H9 (cell line): ENCODE results near the gene SYTL5. TPM values are rescaled to one million over a fixed set of nuclear protein-coding genes. Genes with fewer than 3 reads are reported as not detected.

Experiments
- DNase-seq: peaks from one replicate; pipeline ENCODE4 v3.0.0-alpha.2; 2017
- H2AFZ ChIP-seq: one replicate; pipeline ENCODE4 v1.6.1; 2013; ENCODE audit warnings: mild to moderate bottlenecking, low read length, control low read depth, moderate library complexity
- H2AK5ac ChIP-seq: 2 replicates; pipeline ENCODE4 v1.6.1; 2013; ENCODE audit warnings: low read length, control low read depth, mixed read lengths; ENCODE audit not compliant: insufficient read length
- H2BK120ac ChIP-seq: one replicate; pipeline ENCODE4 v1.6.1; 2013; ENCODE audit warnings: low read depth, mild to moderate bottlenecking, low read length, control low read depth, inconsistent platforms; ENCODE audit not compliant: poor library complexity, severe bottlenecking
- H2BK12ac ChIP-seq: 2 replicates; pipeline ENCODE4 v1.6.1; 2013; ENCODE audit warnings: low read length, control low read depth, mixed read lengths, low read depth; ENCODE audit not compliant: insufficient read length
- H2BK15ac ChIP-seq: 2 replicates; pipeline ENCODE4 v1.6.1; 2013; ENCODE audit warnings: low read depth, low read length, control low read depth
- H2BK20ac ChIP-seq: one replicate; pipeline ENCODE4 v1.6.1; 2013; ENCODE audit warnings: low read depth, mild to moderate bottlenecking, low read length, control low read depth, inconsistent platforms; ENCODE audit not compliant: poor library complexity, severe bottlenecking
- H2BK5ac ChIP-seq: 2 replicates; pipeline ENCODE4 v1.6.1; 2013; ENCODE audit warnings: low read length, control low read depth, mixed read lengths; ENCODE audit not compliant: insufficient read length
- H3K14ac ChIP-seq: 2 replicates; pipeline ENCODE4 v1.6.1; 2013; ENCODE audit warnings: low read length, control low read depth; ENCODE audit not compliant: insufficient read depth
- H3K18ac ChIP-seq: 2 replicates; pipeline ENCODE4 v1.6.1; 2013; ENCODE audit warnings: low read depth, mild to moderate bottlenecking, mixed read lengths, low read length, control low read depth; ENCODE audit not compliant: insufficient read length
- H3K23ac ChIP-seq: 2 replicates; pipeline ENCODE4 v1.6.1; 2013; ENCODE audit warnings: low read length, control low read depth, mixed read lengths, low read depth; ENCODE audit not compliant: insufficient read length
- H3K23me2 ChIP-seq: 2 replicates; pipeline ENCODE4 v1.6.1; 2013; ENCODE audit warnings: low read depth, mild to moderate bottlenecking, mixed read lengths, low read length, control low read depth; ENCODE audit not compliant: insufficient read length, poor library complexity, severe bottlenecking
- H3K27ac ChIP-seq: 2 replicates; pipeline ENCODE4 v1.5.1; 2013; ENCODE audit warnings: low read length, control low read depth, mixed read lengths, low read depth; ENCODE audit not compliant: insufficient read length
- H3K27me3 ChIP-seq: 2 replicates; pipeline ENCODE4 v1.6.1; 2013; ENCODE audit warnings: low read length, control low read depth, inconsistent platforms; ENCODE audit not compliant: insufficient read depth
- H3K4ac ChIP-seq: 2 replicates; pipeline ENCODE4 v1.6.1; 2013; ENCODE audit warnings: low read depth, mild to moderate bottlenecking, control low read depth, inconsistent platforms, low read length, moderate library complexity
- H3K4me1 ChIP-seq: 2 replicates; pipeline ENCODE4 v1.6.1; 2013; ENCODE audit warnings: low read length, control low read depth, inconsistent platforms; ENCODE audit not compliant: insufficient read depth
- H3K4me2 ChIP-seq: 2 replicates; pipeline ENCODE4 v1.6.1; 2013; ENCODE audit warnings: low read length, control low read depth, mixed read lengths; ENCODE audit not compliant: insufficient read length, insufficient read depth
- H3K56ac ChIP-seq: 2 replicates; pipeline ENCODE4 v1.6.1; 2013; ENCODE audit warnings: low read depth, mild to moderate bottlenecking, mixed read lengths, low read length, control low read depth; ENCODE audit not compliant: insufficient read length
- H3K79me1 ChIP-seq: 2 replicates; pipeline ENCODE4 v1.6.1; 2013; ENCODE audit warnings: low read depth, mild to moderate bottlenecking, moderate library complexity, low read length, control low read depth, inconsistent platforms; ENCODE audit not compliant: insufficient read depth, poor library complexity, severe bottlenecking
- H3K79me2 ChIP-seq: 2 replicates; pipeline ENCODE4 v1.6.1; 2013; ENCODE audit warnings: low read length, control low read depth, inconsistent platforms; ENCODE audit not compliant: insufficient read depth
- H3K9ac ChIP-seq: 2 replicates; pipeline ENCODE4 v1.6.1; 2013; ENCODE audit warnings: low read length, control low read depth, mixed read lengths; ENCODE audit not compliant: insufficient read length; ENCODE audit errors: extremely low read depth
- H3K9me3 ChIP-seq: one replicate; pipeline ENCODE4 v1.6.1; 2013; ENCODE audit warnings: low read depth, low read length, inconsistent platforms; ENCODE audit not compliant: control insufficient read depth
- H3T11ph ChIP-seq: one replicate; pipeline ENCODE4 v1.6.1; 2013; ENCODE audit warnings: mild to moderate bottlenecking, low read length, control low read depth, inconsistent platforms
- H4K20me1 ChIP-seq: one replicate; pipeline ENCODE4 v1.6.1; 2013; ENCODE audit not compliant: control insufficient read depth, insufficient read length, insufficient read depth
- H4K5ac ChIP-seq: 2 replicates; pipeline ENCODE4 v1.6.1; 2013; ENCODE audit warnings: low read depth, mild to moderate bottlenecking, mixed read lengths, low read length, control low read depth; ENCODE audit not compliant: insufficient read length
- H4K8ac ChIP-seq: replicated peaks from 2 replicates; pipeline ENCODE4 v1.6.1; 2013; ENCODE audit warnings: low read length, control low read depth, mixed read lengths, low read depth; ENCODE audit not compliant: insufficient read length
- H4K91ac ChIP-seq: 2 replicates; pipeline ENCODE4 v1.6.1; 2013; ENCODE audit warnings: low read depth, mild to moderate bottlenecking, moderate library complexity, mixed read lengths, low read length, control low read depth; ENCODE audit not compliant: insufficient read length
- H3K27ac Mint-ChIP-seq, 3 experiments: 2 replicates in 2 of 3; 3 replicates in 1 of 3; pipeline ENCODE4 v1.8.0; 2020 to 2021; ENCODE audit warnings: mixed read lengths in 3 of 3, mild to moderate bottlenecking in 1 of 3, moderate library complexity in 1 of 3
- H3K27me3 Mint-ChIP-seq: 2 replicates; pipeline ENCODE4 v1.8.0; 2021; ENCODE audit warnings: low read depth, mild to moderate bottlenecking, moderate library complexity, mixed read lengths
- H3K36me3 Mint-ChIP-seq, 3 experiments: 2 replicates in 2 of 3; 3 replicates in 1 of 3; pipeline ENCODE4 v1.8.0; 2020 to 2021; ENCODE audit warnings: low read depth in 3 of 3, mixed read lengths in 3 of 3; ENCODE audit not compliant: insufficient read depth in 1 of 3
- H3K4me1 Mint-ChIP-seq, 2 experiments: 2 replicates each; pipeline ENCODE4 v1.8.0; 2020; ENCODE audit warnings: mixed read lengths in 2 of 2
- H3K4me3 Mint-ChIP-seq, 2 experiments: 2 replicates in 1 of 2; 3 replicates in 1 of 2; pipeline ENCODE4 v1.8.0; 2020 to 2021; ENCODE audit warnings: mild to moderate bottlenecking in 2 of 2, mixed read lengths in 2 of 2, moderate library complexity in 1 of 2
- H3K9me3 Mint-ChIP-seq, 2 experiments: 2 replicates in 1 of 2; 3 replicates in 1 of 2; pipeline ENCODE4 v1.8.0; 2020; ENCODE audit warnings: mild to moderate bottlenecking in 2 of 2, mixed read lengths in 2 of 2, moderate library complexity in 1 of 2
- WGBS: extraction: QIAGEN DNeasy Blood & Tissue Kit; methylation state at CpG from one replicate; pipeline ENCODE4 v1.1.7; 2013; ENCODE audit warnings: missing lambda C conversion rate, low lambda C conversion rate, mixed read lengths; ENCODE audit not compliant: insufficient read length; ENCODE audit errors: extremely low coverage; 5-methylcytosine and 5-hydroxymethylcytosine counted together
- total RNA-seq: library from RNA; stranded (reverse); gene quantifications from 2 replicates; pipeline ENCODE4 v1.2.1, GENCODE V29; 2021
- TF ChIP-seq, protein P1 (sequence below): fragments of 200-600 bp; sonication (generic); conservative IDR thresholded peaks from 3 replicates; pipeline ENCODE4 v1.8.0; 2021; ENCODE audit warnings: antibody characterized with exemption, mild to moderate bottlenecking

Gene SYTL5
- total RNA-seq, 1 experiment from 2014 or later = 0.15 TPM

DNA sequence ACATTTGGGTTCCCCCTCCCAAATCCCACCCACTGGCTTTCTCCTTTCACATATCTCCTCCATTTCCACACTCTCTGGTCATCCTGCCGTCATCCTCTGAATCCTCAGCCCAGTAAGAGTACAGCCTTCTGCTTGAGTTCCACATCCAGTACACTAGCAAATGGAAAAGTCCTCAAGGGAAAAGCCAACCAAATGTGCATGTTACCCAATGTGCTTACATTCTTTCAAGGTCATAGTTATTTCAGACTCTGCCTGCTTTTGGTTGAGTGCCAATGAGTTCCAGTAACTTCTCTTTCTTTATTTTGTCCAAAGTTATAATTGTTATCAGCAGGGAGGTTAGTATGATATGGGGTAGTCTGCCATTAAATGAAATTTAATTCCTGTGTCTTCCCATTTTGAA, 136.3 kb downstream of the SYTL5 start:
- Mint-ChIP-seq H3K27me3 (no peaks in the 10 kb centered on the region), H3K4me3 (no peak overlapping the region), H3K36me3 (peaks cover 0 to 3% (median 0%) of the 10 kb centered on the region in 3 experiments; a peak in 3 of 7 replicates), H3K4me1 (peaks cover 5 to 9% of the 10 kb centered on the region in 2 experiments; a peak in 3 of 4 replicates), H3K9me3 (peaks cover 48 to 56% of the 10 kb centered on the region in 2 experiments), H3K27ac (no peak overlapping the region)
- WGBS = no CpG with 5 or more reads among the region's 1 CpG
- no peak overlapping the region for H4K91ac ChIP-seq
- no peak overlapping the region for H3K27ac ChIP-seq
- no peaks in the 10 kb centered on the region for H4K20me1 ChIP-seq
- H2BK20ac ChIP-seq = no peak overlapping the region
- H3K27me3 ChIP-seq = no peaks in the 10 kb centered on the region
- TF ChIP-seq, protein P1, sequence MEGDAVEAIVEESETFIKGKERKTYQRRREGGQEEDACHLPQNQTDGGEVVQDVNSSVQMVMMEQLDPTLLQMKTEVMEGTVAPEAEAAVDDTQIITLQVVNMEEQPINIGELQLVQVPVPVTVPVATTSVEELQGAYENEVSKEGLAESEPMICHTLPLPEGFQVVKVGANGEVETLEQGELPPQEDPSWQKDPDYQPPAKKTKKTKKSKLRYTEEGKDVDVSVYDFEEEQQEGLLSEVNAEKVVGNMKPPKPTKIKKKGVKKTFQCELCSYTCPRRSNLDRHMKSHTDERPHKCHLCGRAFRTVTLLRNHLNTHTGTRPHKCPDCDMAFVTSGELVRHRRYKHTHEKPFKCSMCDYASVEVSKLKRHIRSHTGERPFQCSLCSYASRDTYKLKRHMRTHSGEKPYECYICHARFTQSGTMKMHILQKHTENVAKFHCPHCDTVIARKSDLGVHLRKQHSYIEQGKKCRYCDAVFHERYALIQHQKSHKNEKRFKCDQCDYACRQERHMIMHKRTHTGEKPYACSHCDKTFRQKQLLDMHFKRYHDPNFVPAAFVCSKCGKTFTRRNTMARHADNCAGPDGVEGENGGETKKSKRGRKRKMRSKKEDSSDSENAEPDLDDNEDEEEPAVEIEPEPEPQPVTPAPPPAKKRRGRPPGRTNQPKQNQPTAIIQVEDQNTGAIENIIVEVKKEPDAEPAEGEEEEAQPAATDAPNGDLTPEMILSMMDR = no peak
- H3K4me1 ChIP-seq = no peaks in the 10 kb centered on the region
- no peak overlapping the region for H2BK5ac ChIP-seq
- H3T11ph ChIP-seq = no peak overlapping the region
- no peaks in the 10 kb centered on the region for H3K79me2 ChIP-seq
- H3K4ac ChIP-seq = no peak overlapping the region
- no peaks in the 10 kb centered on the region for H3K79me1 ChIP-seq
- no peak overlapping the region for H2BK15ac ChIP-seq
- no peak overlapping the region for H2AFZ ChIP-seq
- no peak overlapping the region for H4K8ac ChIP-seq
- H3K9ac ChIP-seq = no peak overlapping the region
- no peak overlapping the region for H3K14ac ChIP-seq
- no peaks in the 10 kb centered on the region for H3K9me3 ChIP-seq
- H2AK5ac ChIP-seq = no peak overlapping the region
- no peak overlapping the region for H2BK120ac ChIP-seq
- no peak overlapping the region for H2BK12ac ChIP-seq
- H3K56ac ChIP-seq = no peak overlapping the region
- DNase-seq = no peak
- H3K23ac ChIP-seq = no peak overlapping the region
- H3K4me2 ChIP-seq = no peak overlapping the region
- no peak overlapping the region for H4K5ac ChIP-seq
- no peak overlapping the region for H3K18ac ChIP-seq
- no peaks in the 10 kb centered on the region for H3K23me2 ChIP-seq
